SK-N-SH (cell line): ENCODE results near the gene CXXC4. TPM values are rescaled to one million over a fixed set of nuclear protein-coding genes. Genes with fewer than 3 reads are reported as not detected.

Experiments
- CTCF ChIA-PET: fragments of 300-600, 350-600 bp; formaldehyde crosslinking; extraction: SDS; loops from one replicate; lab custom pipeline; 2021; lab: Yijun Ruan, JAX
- POLR2A ChIA-PET: fragments of 350-600 bp; sonication (Branson Sonifier 250); formaldehyde crosslinking; extraction: SDS; loops from one replicate; lab custom pipeline; 2020; ENCODE audit warnings: antibody characterized with exemption, inconsistent platforms; lab: Yijun Ruan, JAX
- DNase-seq: peaks from one replicate; pipeline ENCODE4 v3.0.0; 2012
- H2AFZ ChIP-seq: fragments of 200-600 bp; sonication (generic); 2 replicates; pipeline ENCODE4 v1.8.1; 2016; ENCODE audit warnings: antibody characterized with exemption, mild to moderate bottlenecking, low read depth
- H3F3A ChIP-seq: fragments of 200-600 bp; sonication (generic); replicated peaks from 2 replicates; pipeline ENCODE3; 2016; ENCODE audit warnings: antibody characterized with exemption, mild to moderate bottlenecking; ENCODE audit not compliant: insufficient read depth
- H3K27ac ChIP-seq, 2 experiments: fragments of 200-500 bp in 1 of 2; fragments of 200-600 bp in 1 of 2; sonication (Bioruptor generic) in 1 of 2; sonication (generic), shearing (Covaris generic) in 1 of 2; 2 replicates each; pipeline versions ENCODE4 v1.5.1 to v1.6.1; 2014 to 2016; ENCODE audit warnings: low read depth in 2 of 2, inconsistent platforms in 1 of 2, low read length in 1 of 2, mild to moderate bottlenecking in 1 of 2, mixed read lengths in 1 of 2
- H3K27me3 ChIP-seq: fragments of 200-600 bp; sonication (generic), shearing (Covaris generic); 2 replicates; pipeline ENCODE4 v1.6.1; 2016; ENCODE audit warnings: mixed run types; ENCODE audit not compliant: insufficient read depth
- H3K36me3 ChIP-seq, 2 experiments: fragments of 200-500 bp in 1 of 2; fragments of 200-600 bp in 1 of 2; sonication (Bioruptor generic) in 1 of 2; sonication (generic) in 1 of 2; replicated peaks in 1 of 2; 2 replicates each; pipeline versions ENCODE3 to v1.5.1; 2014 to 2016; ENCODE audit warnings: low read length in 1 of 2, mild to moderate bottlenecking in 1 of 2; ENCODE audit not compliant: insufficient read depth in 2 of 2, control insufficient read depth in 1 of 2
- H3K4me1 ChIP-seq, 2 experiments: fragments of 200-500 bp in 1 of 2; fragments of 200-600 bp in 1 of 2; sonication (Bioruptor generic) in 1 of 2; sonication (generic), shearing (Covaris generic) in 1 of 2; 2 replicates each; pipeline versions ENCODE4 v1.5.1 to v1.6.1; 2014 to 2016; ENCODE audit warnings: low read depth in 1 of 2, low read length in 1 of 2, mixed run types in 1 of 2; ENCODE audit not compliant: insufficient read depth in 2 of 2, control insufficient read depth in 1 of 2
- H3K4me2 ChIP-seq: fragments of 200-600 bp; sonication (generic), shearing (Covaris generic); 2 replicates; pipeline ENCODE4 v1.6.1; 2017; ENCODE audit warnings: mixed run types
- H3K4me3 ChIP-seq, 2 experiments: fragments of 200-500 bp in 1 of 2; fragments of 200-600 bp in 1 of 2; sonication (Bioruptor generic) in 1 of 2; sonication (generic), shearing (Covaris generic) in 1 of 2; 2 replicates each; pipeline versions ENCODE4 v1.5.1 to v1.8.1; 2014 to 2016; ENCODE audit warnings: low read depth in 2 of 2, inconsistent platforms in 1 of 2, low read length in 1 of 2, mild to moderate bottlenecking in 1 of 2, mixed read lengths in 1 of 2, moderate library complexity in 1 of 2
- H3K79me2 ChIP-seq: fragments of 200-600 bp; sonication (generic); 2 replicates; pipeline ENCODE4 v1.8.1; 2017; ENCODE audit warnings: mild to moderate bottlenecking; ENCODE audit not compliant: insufficient read depth
- H3K9ac ChIP-seq: fragments of 200-600 bp; sonication (generic); 2 replicates; pipeline ENCODE4 v1.6.1; 2017; ENCODE audit warnings: mixed run types
- H3K9me2 ChIP-seq: fragments of 200-600 bp; sonication (generic); 2 replicates; pipeline ENCODE4 v1.6.1; 2017; ENCODE audit warnings: mixed run types
- H3K9me3 ChIP-seq: fragments of 200-600 bp; sonication (generic); 2 replicates; pipeline ENCODE4 v1.6.1; 2017; ENCODE audit warnings: mixed run types, mild to moderate bottlenecking, moderate library complexity
- H4K20me1 ChIP-seq: fragments of 200-600 bp; sonication (generic); 2 replicates; pipeline ENCODE4 v1.6.1; 2017; ENCODE audit warnings: mild to moderate bottlenecking, mixed run types; ENCODE audit not compliant: insufficient read depth
- CTCF ChIP-seq: fragments of 200-600 bp; sonication (generic); IDR thresholded peaks from 2 replicates; pipeline ENCODE4 v1.6.1; 2017; ENCODE audit warnings: antibody characterized with exemption, mild to moderate bottlenecking, moderate library complexity
- ELF1 ChIP-seq: IDR thresholded peaks from 2 replicates; pipeline ENCODE4 v1.4.0; 2012
- EZH2phosphoT487 ChIP-seq: fragments of 200-600 bp; sonication (generic); IDR thresholded peaks from 2 replicates; pipeline ENCODE4 v1.6.1; 2017; ENCODE audit warnings: low read depth, mixed run types, mild to moderate bottlenecking, antibody characterized with exemption, moderate library complexity, borderline replicate concordance
- IRF3 ChIP-seq: fragments of 150-350 bp; IDR thresholded peaks from 2 replicates; pipeline ENCODE4 v1.6.1; 2016; ENCODE audit warnings: mild to moderate bottlenecking, low read depth, low read length
- JUND ChIP-seq: IDR thresholded peaks from 2 replicates; pipeline ENCODE4 v1.4.0; 2012
- MAX ChIP-seq: IDR thresholded peaks from 2 replicates; pipeline ENCODE4 v1.4.0; 2012; ENCODE audit warnings: low read depth
- MEF2A ChIP-seq: IDR thresholded peaks from 2 replicates; pipeline ENCODE4 v1.4.0; 2012; ENCODE audit warnings: low read depth, borderline replicate concordance
- NRF1 ChIP-seq: IDR thresholded peaks from 2 replicates; pipeline ENCODE4 v1.6.1; 2012; ENCODE audit warnings: low read depth, mild to moderate bottlenecking, low read length
- RAD21 ChIP-seq: IDR thresholded peaks from 2 replicates; pipeline ENCODE4 v1.6.1; 2012; ENCODE audit warnings: mild to moderate bottlenecking, low read length
- RFX5 ChIP-seq: IDR thresholded peaks from 2 replicates; pipeline ENCODE4 v1.6.1; 2012; ENCODE audit warnings: mild to moderate bottlenecking, improper control_type of control experiment, low read length
- SIN3A ChIP-seq: IDR thresholded peaks from 2 replicates; pipeline ENCODE4 v1.6.1; 2012; ENCODE audit warnings: low read depth, mild to moderate bottlenecking, low read length, moderate library complexity, borderline replicate concordance
- USF2 ChIP-seq: fragments of 150-350 bp; IDR thresholded peaks from 2 replicates; pipeline ENCODE4 v1.6.1; 2017; ENCODE audit warnings: antibody characterized with exemption, low read length, low read depth, borderline replicate concordance
- YY1 ChIP-seq: IDR thresholded peaks from 2 replicates; pipeline ENCODE4 v1.4.0; 2012; ENCODE audit warnings: low read depth, mild to moderate bottlenecking
- WGBS: methylation state at CpG from one replicate; pipeline ENCODE4 v1.1.6; 2017; ENCODE audit warnings: low lambda C conversion rate; 5-methylcytosine and 5-hydroxymethylcytosine counted together
- polyA plus RNA-seq, 3 experiments: library from polyadenylated mRNA; depleted of rRNA; stranded (reverse); fragments of >200 nt; gene quantifications; 2 replicates each; pipeline ENCODE4 v1.2.3, GENCODE V29; 2012

Gene CXXC4
- polyA plus RNA-seq, 1 of the 3 experiments (the other 2 are of a cell fraction), result 0.02 TPM

- TF ChIP-seq MEF2A (no peak), MAX (no peak)
Measured at GRCh38 chr4:104469794-104470193, 24.9 kb downstream of the CXXC4 start (continued).

GRCh38 chr4:104465619-104466018, 29.1 kb downstream of the CXXC4 start:
- no peak overlapping the region for H3K27ac ChIP-seq
- no peaks in the 10 kb centered on the region for H3K27me3 ChIP-seq
- H4K20me1 ChIP-seq, result no peaks in the 10 kb centered on the region
- no peaks in the 10 kb centered on the region for H3K9me3 ChIP-seq
- no peak overlapping the region for H3K4me3 ChIP-seq
- no peak for TF ChIP-seq IRF3
- no peak for TF ChIP-seq EZH2phosphoT487
- no peak for TF ChIP-seq YY1
- no peak for TF ChIP-seq ELF1
- no peak for TF ChIP-seq RFX5
- TF ChIP-seq MEF2A, result no peak
- TF ChIP-seq NRF1, result no peak
- no peak for TF ChIP-seq SIN3A
- TF ChIP-seq USF2, result no peak
- no peak for TF ChIP-seq CTCF
- no peak for TF ChIP-seq JUND
- TF ChIP-seq RAD21, result no peak
- TF ChIP-seq, all 33 proteins: peak for 0
- ChIA-PET CTCF (interaction anchor here (0.6 kb wide), 1 partner anchor 395 kb away, joined by 3 read pairs; no protein-coding TSS in a partner anchor), POLR2A (no interaction called here)
- Histone ChIP-seq H3K9ac (no peak overlapping the region), H3K79me2 (no peaks in the 10 kb centered on the region), H3K4me1 (no peaks in the 10 kb centered on the region; a peak in 1 of 4 replicates), H3K36me3 (no peaks in the 10 kb centered on the region), H3F3A (no peaks in the 10 kb centered on the region), H3K4me2 (no peak overlapping the region), H3K9me2 (no peaks in the 10 kb centered on the region), H2AFZ (no peak overlapping the region)
- DNase-seq, result no peak
- 70% methylated on average over 5 of the region's 5 CpGs for WGBS
